Measurements from ENCODE around the gene LCA5L.
"Not testable (repeated sequence)": the region's sequence is repeated elsewhere in the genome, so short reads cannot be mapped to it uniquely, and the experiment has no call there.

Gene LCA5L

DNA sequence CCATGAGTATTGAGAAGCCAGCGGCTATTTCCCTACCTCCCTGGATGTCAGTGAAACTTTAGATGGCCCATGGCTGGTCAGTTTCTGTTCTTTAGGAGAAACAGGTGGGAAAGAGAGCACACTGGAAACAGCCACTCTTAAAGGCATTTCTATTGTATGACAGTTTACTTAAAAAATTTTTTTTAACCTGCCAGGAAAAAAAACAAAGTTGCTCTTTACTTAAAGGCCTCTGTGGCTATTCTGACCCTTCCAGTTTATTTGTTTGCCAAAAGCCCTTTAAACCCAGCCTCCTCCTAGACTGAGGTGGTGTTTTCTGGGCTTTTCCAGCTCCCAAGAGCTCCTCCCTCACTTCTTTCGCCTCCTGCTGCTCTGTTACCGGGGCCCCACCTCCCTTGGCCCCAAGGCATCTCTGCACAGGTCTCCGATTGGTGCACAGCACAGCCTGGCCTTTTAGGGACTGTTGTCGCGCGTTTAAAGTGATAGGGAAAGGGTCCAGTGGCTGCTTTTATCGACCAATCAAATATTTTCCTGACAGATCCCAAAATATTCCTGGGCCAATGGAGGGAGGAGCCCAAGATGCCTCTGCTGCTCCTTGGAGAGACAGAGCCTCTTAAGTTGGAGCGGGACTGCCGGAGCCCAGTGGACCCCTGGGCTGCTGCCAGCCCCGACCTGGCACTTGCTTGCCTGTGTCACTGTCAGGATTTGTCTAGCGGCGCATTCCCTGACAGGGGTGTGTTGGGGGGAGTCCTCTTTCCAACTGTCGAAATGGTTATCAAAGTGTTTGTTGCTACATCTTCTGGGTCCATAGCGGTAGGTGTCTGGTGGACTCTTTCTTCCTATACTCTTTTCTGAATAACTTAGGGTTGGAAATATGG lies 6.0 kb upstream of the LCA5L start, which contains the start of gene SH3BGR:
SH3BGR (plus strand) TSS at position 639 of the 875 bp plus-strand sequence; CDS start at position 766, 127 bp downstream.
- DNase-seq = no peak

DNA sequence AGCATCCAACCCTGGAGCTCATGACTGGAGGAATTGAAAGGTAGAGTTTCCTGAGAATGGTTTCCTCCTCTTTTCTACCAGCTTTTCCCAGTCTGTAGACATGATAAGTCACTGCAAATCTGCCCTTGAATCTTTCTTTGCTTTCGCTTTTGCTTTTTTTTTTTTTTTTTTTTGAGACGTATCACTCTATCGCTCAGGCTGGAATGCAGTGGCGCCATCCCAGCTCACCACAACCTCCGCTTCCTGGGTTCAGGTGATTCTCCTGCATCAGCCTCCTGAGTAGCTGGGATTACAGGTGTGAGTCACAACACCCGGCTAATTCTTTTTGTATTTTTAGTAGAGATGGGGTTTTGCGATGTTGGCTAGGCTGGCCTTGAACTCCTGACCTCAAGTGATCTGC lies 1.7 kb upstream of the LCA5L start:
- DNase-seq = no peak

DNA sequence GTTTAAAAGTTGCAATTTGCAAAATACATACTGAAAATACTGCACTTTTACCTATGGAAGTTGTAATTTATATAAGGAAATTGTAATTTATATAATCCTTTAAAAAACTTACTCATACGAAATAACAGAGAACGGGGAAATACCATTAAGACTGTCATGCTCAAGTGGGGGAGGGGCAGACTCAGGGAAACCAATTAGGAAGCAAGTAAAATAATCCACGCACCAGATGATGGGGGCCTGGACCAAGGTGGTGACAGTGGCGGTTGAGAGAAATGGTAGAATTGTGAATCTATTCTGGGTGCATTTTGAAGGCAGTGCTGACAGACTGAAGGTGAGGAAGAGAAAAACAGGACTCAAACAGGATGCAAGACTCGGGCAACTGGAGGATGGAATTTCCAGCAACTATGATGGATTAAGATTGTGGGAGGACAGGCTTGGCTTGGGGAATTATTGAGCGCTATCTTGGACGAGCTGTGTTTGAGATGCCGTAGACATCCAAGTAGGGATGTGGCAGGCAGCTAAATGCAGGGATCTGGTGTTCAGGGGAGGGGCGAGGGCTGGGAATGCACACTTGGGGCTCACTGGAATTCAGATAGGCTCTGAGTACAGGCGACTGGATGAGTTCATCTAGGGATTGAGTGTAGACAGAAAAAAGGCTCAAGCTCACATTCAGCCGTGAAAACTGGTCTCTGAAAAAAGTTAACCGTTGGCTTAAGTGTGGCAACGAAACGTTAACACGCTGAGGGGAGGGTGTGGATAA lies 977 bp downstream of the LCA5L start:
- no peak for DNase-seq

GRCh38 chr21:39441502-39442475 lies 3.8 kb downstream of the LCA5L start:
- DNase-seq = peak; percentile 6

DNA sequence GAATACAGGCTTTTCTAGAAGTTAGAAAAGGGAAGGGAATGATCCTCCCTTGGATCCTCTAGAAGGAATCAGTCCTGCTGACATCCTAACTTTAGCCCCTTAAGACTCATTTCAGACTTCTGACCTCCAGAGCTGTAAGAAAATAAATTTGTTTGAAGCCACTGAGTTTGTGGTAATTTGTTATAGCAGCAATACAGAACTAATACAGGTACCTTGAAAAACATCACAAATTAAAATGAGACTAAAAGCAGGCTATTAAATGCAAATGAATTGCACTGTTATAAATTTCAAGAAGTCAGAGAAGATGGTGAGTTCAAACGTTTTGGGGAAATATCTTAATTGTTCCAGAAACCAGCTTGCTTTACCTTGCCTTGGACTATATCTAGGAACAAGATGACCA lies 6.3 kb downstream of the LCA5L start:
- no peak for DNase-seq

- DNase-seq = no peak
Observed at GRCh38 chr21:39434950-39435349, 10.6 kb downstream of the LCA5L start.

- DNase-seq = no peak
Observed at GRCh38 chr21:39430954-39431353, 14.6 kb downstream of the LCA5L start.

- DNase-seq = no peak
Observed at GRCh38 chr21:39430457-39430856, 15.1 kb downstream of the LCA5L start.

GRCh38 chr21:39430016-39430415 lies 15.6 kb downstream of the LCA5L start:
- DNase-seq = no peak

GRCh38 chr21:39429445-39429844 lies 16.1 kb downstream of the LCA5L start:
- DNase-seq = no peak

DNA sequence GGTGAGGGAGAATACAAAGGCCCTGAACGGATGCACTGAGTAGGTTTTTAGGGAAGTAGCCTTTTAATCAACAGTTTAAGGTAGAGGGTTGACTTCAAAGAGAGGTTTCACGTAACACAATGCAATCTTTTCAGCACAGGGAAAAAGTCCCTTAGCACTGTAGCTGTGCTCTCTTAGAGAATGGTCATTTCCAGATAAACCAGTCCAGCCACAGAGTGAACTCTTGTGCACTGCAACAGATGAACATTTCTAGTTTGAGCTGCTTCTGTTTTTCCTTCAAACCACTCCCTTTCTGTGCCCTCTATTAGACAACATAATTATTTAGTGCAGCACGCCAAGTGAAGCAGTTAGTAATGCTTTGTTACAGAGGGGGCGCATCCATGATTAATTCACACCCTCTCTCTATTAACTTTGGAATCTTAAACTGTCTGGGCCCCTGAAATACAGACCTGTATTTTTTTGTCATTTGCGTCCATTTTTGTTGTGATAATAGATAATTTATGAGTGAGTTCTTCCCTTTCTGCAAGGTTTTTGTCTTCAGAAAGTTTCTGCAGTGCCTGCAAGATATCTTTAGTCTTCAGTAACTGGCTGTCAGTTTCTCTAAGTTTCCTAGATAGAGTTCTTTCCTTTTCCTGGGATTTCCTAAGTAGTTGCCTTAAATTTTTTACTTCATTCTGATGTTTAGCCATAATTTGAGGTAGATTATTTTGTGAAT lies 22.9 kb downstream of the LCA5L start:
- DNase-seq = no peak

- not testable (repeated sequence) for DNase-seq
Observed at GRCh38 chr21:39419204-39419603, 26.4 kb downstream of the LCA5L start.

GRCh38 chr21:39406065-39406464 lies 39.5 kb downstream of the LCA5L start:
- no peak for DNase-seq

GRCh38 chr21:39400173-39400572 lies 45.4 kb downstream of the LCA5L start:
- no peak for DNase-seq

DNA sequence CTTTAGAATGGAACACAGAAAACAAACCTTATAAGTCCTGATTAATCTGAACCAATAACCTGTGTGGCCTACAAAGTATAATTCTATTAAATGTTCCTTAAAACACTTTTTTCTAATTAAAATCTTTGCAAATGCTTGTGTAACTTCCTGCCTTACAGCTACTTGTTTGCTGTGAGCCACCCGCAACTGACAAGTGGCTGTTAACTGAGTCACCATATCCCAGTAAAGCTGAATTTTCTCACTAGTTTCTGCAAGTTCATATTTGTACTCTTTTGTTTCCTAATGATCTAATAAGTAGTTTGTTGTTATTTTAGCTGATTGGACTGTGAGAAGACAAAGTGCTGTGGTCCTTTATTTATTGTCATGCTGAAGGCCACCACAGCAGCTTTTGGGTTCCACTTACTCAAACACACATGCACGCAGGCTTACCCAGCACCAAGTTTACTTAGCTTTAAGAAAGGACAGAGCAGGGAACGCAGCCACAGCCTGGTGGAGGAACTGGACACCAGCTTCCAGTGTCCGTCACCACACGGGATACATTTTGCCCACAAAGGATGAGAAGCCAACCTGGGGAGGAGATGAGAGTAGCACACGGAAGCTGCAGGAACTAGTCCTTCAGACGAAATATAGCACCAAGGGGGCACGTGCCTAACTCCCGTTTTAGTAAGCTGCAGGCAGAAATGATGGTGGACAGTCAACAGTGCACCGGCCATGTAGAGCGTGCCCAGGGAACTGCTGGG lies 47.8 kb downstream of the LCA5L start:
- DNase-seq = no peak

DNA sequence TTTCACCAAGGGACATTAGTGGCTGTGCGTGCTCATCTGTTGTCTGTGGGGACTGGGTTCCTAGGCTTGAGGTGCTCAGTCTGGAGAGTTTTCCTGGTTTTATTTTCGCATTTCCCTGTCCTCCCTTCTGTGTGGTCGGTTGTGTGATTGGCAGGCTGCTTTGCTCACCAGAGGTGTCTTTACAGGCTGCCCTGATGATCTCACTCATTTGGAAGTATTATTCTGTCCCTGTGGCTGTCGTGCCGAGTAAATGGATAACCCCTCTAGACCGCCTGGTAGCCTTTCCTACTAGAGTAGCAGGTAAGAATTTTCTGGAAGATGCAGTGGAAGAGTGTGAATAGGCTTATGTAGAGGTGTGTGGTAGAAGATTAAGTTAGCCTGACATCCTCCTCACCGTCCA lies 52.6 kb downstream of the LCA5L start:
- no peak for DNase-seq

GRCh38 chr21:39390212-39390765 lies 55.3 kb downstream of the LCA5L start:
- no peak for DNase-seq

DNA sequence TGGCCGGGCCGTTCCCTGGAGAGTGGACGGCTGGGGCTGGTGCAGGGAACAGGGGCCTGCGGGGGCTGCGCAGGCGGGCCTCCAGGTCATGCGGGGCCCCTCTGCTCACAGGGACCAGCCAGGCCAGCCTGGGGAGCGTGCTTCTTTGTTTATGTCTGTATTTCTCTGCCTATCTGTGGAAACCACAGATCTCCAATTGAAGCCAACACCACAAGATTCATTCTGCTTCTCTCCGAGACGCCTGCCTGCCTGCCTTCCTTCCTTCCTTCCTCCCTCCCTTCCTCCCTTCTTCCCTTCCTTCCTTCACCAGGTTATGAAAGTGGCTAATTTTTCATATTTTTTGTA lies 56.8 kb downstream of the LCA5L start:
- no peak for DNase-seq

GRCh38 chr21:39388038-39388810 lies 57.4 kb downstream of the LCA5L start:
- DNase-seq = peak; percentile 83

GRCh38 chr21:39387461-39388037 lies 58.0 kb downstream of the LCA5L start:
- DNase-seq = peak; percentile 86

Measured in stimulated activated naive CD4-positive, alpha-beta T cell treated with Interleukin-2 at 50 U/mL for 16 hours (primary cell).